Measurements from ENCODE around the gene ITGA4. TPM values are rescaled to one million over a fixed set of nuclear protein-coding genes. Genes with fewer than 3 reads are reported as not detected.

Gene ITGA4
- polyA plus RNA-seq, 1 donor (not counting 4 experiments of a cell fraction or from before 2014, with no cell fraction given): 4.7 TPM

DNA sequence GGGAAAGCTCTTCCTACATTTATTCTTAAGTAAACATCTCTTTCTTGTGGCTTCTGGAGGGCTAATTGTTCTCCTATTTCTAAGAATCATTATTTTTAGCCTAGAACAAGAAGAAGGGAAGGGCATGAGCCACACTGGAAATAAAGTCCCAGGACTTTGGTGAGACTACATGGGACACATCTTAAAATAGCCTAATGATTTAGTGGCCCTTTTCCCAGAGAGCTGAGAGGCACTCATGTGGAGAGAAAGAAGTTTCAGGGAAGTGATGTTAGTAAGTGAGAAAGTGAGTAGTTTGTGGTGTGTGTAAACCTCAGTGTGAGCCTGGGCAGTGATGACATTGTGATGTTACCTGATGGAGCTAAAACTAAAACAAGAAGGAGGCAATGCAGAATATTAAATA lies 14.6 kb downstream of the ITGA4 start:
- no peaks in the 10 kb centered on the region for H3K9me3 ChIP-seq (ENCODE audit: control insufficient read depth, low read depth, low read length)
- H3K4me2 ChIP-seq (ENCODE audit: control insufficient read depth, extremely low read depth, insufficient read depth, low read depth, low read length): no peak overlapping the region
- no peaks in the 10 kb centered on the region for H4K20me1 ChIP-seq (ENCODE audit: control insufficient read depth, extremely low read depth, insufficient read depth, low read length)
- no peak for DNase-seq (ENCODE audit: low read depth, low spot score)
- no peak overlapping the region for H3K9ac ChIP-seq (ENCODE audit: control insufficient read depth, extremely low read depth, insufficient read depth, low read length)
- no peak overlapping the region for H3K27ac ChIP-seq (ENCODE audit: control insufficient read depth, insufficient read depth, low read length)
- no peak for FAIRE-seq
- no peaks in the 10 kb centered on the region for H3K9me1 ChIP-seq (ENCODE audit: control insufficient read depth, extremely low read depth, insufficient read depth, low read length)
- TF ChIP-seq, protein P1, sequence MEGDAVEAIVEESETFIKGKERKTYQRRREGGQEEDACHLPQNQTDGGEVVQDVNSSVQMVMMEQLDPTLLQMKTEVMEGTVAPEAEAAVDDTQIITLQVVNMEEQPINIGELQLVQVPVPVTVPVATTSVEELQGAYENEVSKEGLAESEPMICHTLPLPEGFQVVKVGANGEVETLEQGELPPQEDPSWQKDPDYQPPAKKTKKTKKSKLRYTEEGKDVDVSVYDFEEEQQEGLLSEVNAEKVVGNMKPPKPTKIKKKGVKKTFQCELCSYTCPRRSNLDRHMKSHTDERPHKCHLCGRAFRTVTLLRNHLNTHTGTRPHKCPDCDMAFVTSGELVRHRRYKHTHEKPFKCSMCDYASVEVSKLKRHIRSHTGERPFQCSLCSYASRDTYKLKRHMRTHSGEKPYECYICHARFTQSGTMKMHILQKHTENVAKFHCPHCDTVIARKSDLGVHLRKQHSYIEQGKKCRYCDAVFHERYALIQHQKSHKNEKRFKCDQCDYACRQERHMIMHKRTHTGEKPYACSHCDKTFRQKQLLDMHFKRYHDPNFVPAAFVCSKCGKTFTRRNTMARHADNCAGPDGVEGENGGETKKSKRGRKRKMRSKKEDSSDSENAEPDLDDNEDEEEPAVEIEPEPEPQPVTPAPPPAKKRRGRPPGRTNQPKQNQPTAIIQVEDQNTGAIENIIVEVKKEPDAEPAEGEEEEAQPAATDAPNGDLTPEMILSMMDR (optimal IDR thresholded peaks at IDR 0.05 in 1 of 3, IDR thresholded peaks at IDR 0.05 in 1 of 3, conservative IDR thresholded peaks at IDR 0.05 in 1 of 3; ENCODE audit: extremely low read depth in 1 of 3, insufficient read depth in 2 of 3, low read length in 3 of 3): no peak
- TF ChIP-seq EZH2 (IDR thresholded peaks at IDR 0.05; ENCODE audit: low read length): no peak
- H3K4me1 ChIP-seq (ENCODE audit: control insufficient read depth, extremely low read depth, insufficient read depth, low read length): no peaks in the 10 kb centered on the region
- no peaks in the 10 kb centered on the region for H3K79me2 ChIP-seq (ENCODE audit: control insufficient read depth, insufficient read depth, low read length)
- H3K36me3 ChIP-seq (ENCODE audit: control insufficient read depth in 2 of 2, extremely low read depth in 1 of 2, insufficient read depth in 2 of 2, low read length in 2 of 2): no peaks in the 10 kb centered on the region
- dilution Hi-C loops (cut with MboI; ENCODE audit: extremely low pct_ligation_motif_present, low sequenced_read_pairs): no loop called here
- no peaks in the 10 kb centered on the region for H3K27me3 ChIP-seq (ENCODE audit: control insufficient read depth, extremely low read depth, insufficient read depth, low read length)
- H3K4me3 ChIP-seq (ENCODE audit: control insufficient read depth in 2 of 3, extremely low read depth in 1 of 3, insufficient read depth in 2 of 3, low read depth in 1 of 3, low read length in 3 of 3): no peak overlapping the region
- no peak overlapping the region for H2AFZ ChIP-seq (ENCODE audit: control insufficient read depth, low read length)

DNA sequence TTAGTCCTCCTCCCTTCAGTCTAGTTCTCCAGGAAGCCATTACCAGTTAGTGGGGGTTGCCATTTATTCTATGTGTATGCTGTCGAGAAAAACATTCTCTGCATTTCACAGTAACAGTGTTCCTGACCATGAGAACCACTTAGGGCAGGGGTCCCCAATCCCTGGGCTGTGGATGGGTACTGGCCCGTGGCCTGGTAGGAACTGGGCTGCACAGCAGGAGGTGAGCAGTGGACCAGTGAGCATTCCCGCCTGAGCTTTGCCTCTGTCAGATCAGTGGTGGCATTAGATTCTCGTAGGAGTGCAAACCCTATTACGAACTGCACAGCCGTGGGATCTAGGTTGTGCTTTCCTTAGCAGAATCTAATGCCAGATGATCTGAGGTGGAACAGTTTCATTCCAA lies 15.8 kb downstream of the ITGA4 start:
- Histone ChIP-seq H2AFZ (ENCODE audit: control insufficient read depth, low read length) (no peak overlapping the region), H4K20me1 (ENCODE audit: control insufficient read depth, extremely low read depth, insufficient read depth, low read length) (no peaks in the 10 kb centered on the region), H3K9me1 (ENCODE audit: control insufficient read depth, extremely low read depth, insufficient read depth, low read length) (no peaks in the 10 kb centered on the region), H3K79me2 (ENCODE audit: control insufficient read depth, insufficient read depth, low read length) (no peaks in the 10 kb centered on the region), H3K4me1 (ENCODE audit: control insufficient read depth, extremely low read depth, insufficient read depth, low read length) (no peaks in the 10 kb centered on the region), H3K27ac (ENCODE audit: control insufficient read depth, insufficient read depth, low read length) (no peak overlapping the region), H3K4me3 (ENCODE audit: control insufficient read depth in 2 of 3, extremely low read depth in 1 of 3, insufficient read depth in 2 of 3, low read depth in 1 of 3, low read length in 3 of 3) (no peak overlapping the region), H3K9ac (ENCODE audit: control insufficient read depth, extremely low read depth, insufficient read depth, low read length) (no peak overlapping the region), H3K27me3 (ENCODE audit: control insufficient read depth, extremely low read depth, insufficient read depth, low read length) (no peaks in the 10 kb centered on the region), H3K9me3 (ENCODE audit: control insufficient read depth, low read depth, low read length) (no peaks in the 10 kb centered on the region), H3K4me2 (ENCODE audit: control insufficient read depth, extremely low read depth, insufficient read depth, low read depth, low read length) (no peak overlapping the region), H3K36me3 (ENCODE audit: control insufficient read depth in 2 of 2, extremely low read depth in 1 of 2, insufficient read depth in 2 of 2, low read length in 2 of 2) (no peaks in the 10 kb centered on the region)
- dilution Hi-C loops (cut with MboI; ENCODE audit: extremely low pct_ligation_motif_present, low sequenced_read_pairs): no loop called here
- TF ChIP-seq EZH2 (IDR thresholded peaks at IDR 0.05; ENCODE audit: low read length): no peak
- TF ChIP-seq, protein P1 (optimal IDR thresholded peaks at IDR 0.05 in 1 of 3, IDR thresholded peaks at IDR 0.05 in 1 of 3, conservative IDR thresholded peaks at IDR 0.05 in 1 of 3; ENCODE audit: extremely low read depth in 1 of 3, insufficient read depth in 2 of 3, low read length in 3 of 3): no peak
- DNase-seq (ENCODE audit: low read depth, low spot score): no peak
- no peak for FAIRE-seq

Measured in keratinocyte (primary cell).